Measurements from ENCODE around the gene THAP6.

Gene THAP6

GRCh38 chr4:75557696-75558095 is 43.4 kb downstream of the THAP6 start:
- DNase-seq (ENCODE audit: low read depth), result no peak
- TF ChIP-seq CTCF (conservative IDR thresholded peaks at IDR 0.05; ENCODE audit: control insufficient read depth, insufficient read depth, low read depth, low read length), result no peak
- no peak overlapping the region for H3K4me3 ChIP-seq (ENCODE audit: control insufficient read depth, low read depth, low read length)

DNA sequence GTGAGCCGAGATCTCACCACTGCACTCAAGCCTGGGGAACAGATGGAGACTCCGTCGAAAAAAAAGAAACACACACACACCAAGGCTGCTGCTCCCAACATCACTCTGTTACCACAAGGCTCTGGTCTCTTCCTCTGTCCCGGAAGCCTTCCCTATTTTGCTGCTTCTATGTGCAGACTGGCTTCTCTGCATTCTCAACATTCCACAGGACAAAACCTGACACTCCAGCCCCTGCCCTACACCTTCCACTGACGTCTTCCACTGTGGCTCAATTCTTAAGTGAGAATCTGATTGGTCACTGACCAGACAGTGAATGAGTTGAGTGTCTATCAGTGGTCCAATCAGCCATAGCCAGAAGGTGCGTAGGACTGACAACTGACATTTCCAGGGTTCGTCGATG is 47.5 kb downstream of the THAP6 start:
- DNase-seq (ENCODE audit: low read depth), result no peak
- H3K4me3 ChIP-seq (ENCODE audit: control insufficient read depth, low read depth, low read length), result no peak overlapping the region
- TF ChIP-seq CTCF (conservative IDR thresholded peaks at IDR 0.05; ENCODE audit: control insufficient read depth, insufficient read depth, low read depth, low read length), result no peak

DNA sequence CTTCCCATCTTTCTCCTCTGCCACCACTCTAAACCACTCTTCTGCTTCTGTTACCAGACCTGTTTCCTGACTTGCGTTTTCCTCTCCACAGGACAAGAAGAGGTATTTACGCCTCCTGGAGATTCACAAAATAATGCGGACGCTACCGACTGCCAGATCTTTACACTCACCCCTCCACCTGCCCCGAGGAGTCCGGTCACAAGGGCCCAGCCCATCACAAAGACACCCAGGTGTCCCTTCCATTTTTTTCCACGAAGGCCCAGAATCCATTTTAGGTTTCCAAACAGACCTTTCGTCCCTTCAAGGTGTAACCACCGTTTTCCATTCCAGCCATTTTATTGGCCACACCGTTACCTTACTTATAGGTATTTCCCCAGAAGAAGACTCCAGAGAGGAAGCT is 49.8 kb downstream of the THAP6 start:
- DNase-seq (ENCODE audit: low read depth), result no peak
- H3K4me3 ChIP-seq (ENCODE audit: control insufficient read depth, low read depth, low read length), result no peak overlapping the region
- no peak for TF ChIP-seq CTCF (conservative IDR thresholded peaks at IDR 0.05; ENCODE audit: control insufficient read depth, insufficient read depth, low read depth, low read length)

GRCh38 chr4:75565481-75565880 is 51.2 kb downstream of the THAP6 start:
- DNase-seq (ENCODE audit: low read depth), result no peak
- TF ChIP-seq CTCF (conservative IDR thresholded peaks at IDR 0.05; ENCODE audit: control insufficient read depth, insufficient read depth, low read depth, low read length), result no peak
- H3K4me3 ChIP-seq (ENCODE audit: control insufficient read depth, low read depth, low read length), result no peak overlapping the region

DNA sequence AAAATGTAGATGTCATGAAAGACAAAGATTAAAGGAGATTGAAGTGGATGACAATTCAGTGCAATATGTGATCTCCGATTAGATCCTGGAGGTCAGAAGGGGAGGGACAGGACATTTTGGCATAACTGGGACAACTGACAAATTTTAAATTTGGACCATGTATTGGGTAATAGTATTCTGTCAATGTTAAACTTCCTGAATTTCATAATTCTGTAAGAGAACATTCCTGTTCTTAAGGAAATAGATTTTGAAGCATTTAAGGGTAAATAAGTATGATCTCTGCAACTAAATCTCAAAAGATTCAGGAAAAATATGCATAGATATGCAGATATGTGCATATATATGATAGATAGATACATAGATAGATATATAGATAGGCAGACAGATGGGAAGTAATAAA is 52.6 kb downstream of the THAP6 start:
- H3K4me3 ChIP-seq (ENCODE audit: control insufficient read depth, low read depth, low read length), result no peak overlapping the region
- DNase-seq (ENCODE audit: low read depth), result no peak
- TF ChIP-seq CTCF (conservative IDR thresholded peaks at IDR 0.05; ENCODE audit: control insufficient read depth, insufficient read depth, low read depth, low read length), result no peak

- DNase-seq (ENCODE audit: low read depth), result no peak
- no peak overlapping the region for H3K4me3 ChIP-seq (ENCODE audit: control insufficient read depth, low read depth, low read length)
- no peak for TF ChIP-seq CTCF (conservative IDR thresholded peaks at IDR 0.05; ENCODE audit: control insufficient read depth, insufficient read depth, low read depth, low read length)
Observed at GRCh38 chr4:75567725-75568124, 53.5 kb downstream of the THAP6 start.

Measured in fibroblast of mammary gland (primary cell).